Nephron (organoid): Measurements from ENCODE around the gene PHC1.
"Not testable (repeated sequence)": the region's sequence is repeated elsewhere in the genome, so short reads cannot be mapped to it uniquely, and the experiment has no call there.

Source experiments
- H3K27ac Mint-ChIP-seq, 3 experiments: 2 replicates each; pipeline ENCODE4 v1.8.0; 2020; ENCODE audit warnings: mixed read lengths in 3 of 3, mild to moderate bottlenecking in 2 of 3, moderate library complexity in 1 of 3
- H3K27me3 Mint-ChIP-seq: 2 replicates; pipeline ENCODE4 v1.8.0; 2021; ENCODE audit warnings: low read depth, mild to moderate bottlenecking, moderate library complexity, mixed read lengths
- H3K36me3 Mint-ChIP-seq: 2 replicates; pipeline ENCODE4 v1.8.0; 2020; ENCODE audit warnings: low read depth, mixed read lengths
- H3K4me1 Mint-ChIP-seq: 2 replicates; pipeline ENCODE4 v1.8.0; 2020; ENCODE audit warnings: mixed read lengths
- H3K4me3 Mint-ChIP-seq, 3 experiments: 2 replicates each; pipeline ENCODE4 v1.8.0; 2020; ENCODE audit warnings: mild to moderate bottlenecking in 3 of 3, mixed read lengths in 3 of 3, moderate library complexity in 2 of 3
- H3K9me3 Mint-ChIP-seq: 2 replicates; pipeline ENCODE4 v1.8.0; 2020; ENCODE audit warnings: mixed read lengths
- TF ChIP-seq, protein P1 (sequence below), 3 experiments: fragments of 200-600 bp; sonication (generic); IDR thresholded peaks; one replicate each; pipeline ENCODE4 v1.5.0; 2021; ENCODE audit warnings: antibody characterized with exemption in 3 of 3; ENCODE audit not compliant: unreplicated experiment in 3 of 3

Gene PHC1

DNA sequence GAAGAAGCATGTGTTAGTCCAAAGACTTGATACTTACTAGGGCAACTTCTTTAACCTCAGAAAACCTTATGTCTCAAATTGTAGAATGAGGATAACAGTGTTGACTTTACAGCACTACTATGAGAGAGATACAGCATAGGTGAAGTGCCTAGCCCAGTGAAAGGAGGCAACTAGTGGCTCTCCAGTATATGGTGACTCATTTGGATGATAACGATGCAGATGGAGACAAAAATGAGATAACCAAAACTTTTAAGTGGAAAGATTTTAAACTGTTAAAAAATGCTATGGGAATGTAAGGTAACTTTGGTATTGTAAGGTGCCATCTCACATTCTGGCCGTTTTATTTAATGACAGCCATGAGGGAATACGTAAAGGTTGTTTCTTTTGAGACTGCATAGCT is 2.7 kb downstream of the PHC1 start:
- Mint-ChIP-seq H3K27ac (no peak overlapping the region), H3K4me1 (peaks cover 22% of the 10 kb centered on the region), H3K9me3 (no peaks in the 10 kb centered on the region), H3K4me3 (no peak overlapping the region), H3K36me3 (peaks cover 19% of the 10 kb centered on the region), H3K27me3 (no peaks in the 10 kb centered on the region)
- TF ChIP-seq, protein P1, sequence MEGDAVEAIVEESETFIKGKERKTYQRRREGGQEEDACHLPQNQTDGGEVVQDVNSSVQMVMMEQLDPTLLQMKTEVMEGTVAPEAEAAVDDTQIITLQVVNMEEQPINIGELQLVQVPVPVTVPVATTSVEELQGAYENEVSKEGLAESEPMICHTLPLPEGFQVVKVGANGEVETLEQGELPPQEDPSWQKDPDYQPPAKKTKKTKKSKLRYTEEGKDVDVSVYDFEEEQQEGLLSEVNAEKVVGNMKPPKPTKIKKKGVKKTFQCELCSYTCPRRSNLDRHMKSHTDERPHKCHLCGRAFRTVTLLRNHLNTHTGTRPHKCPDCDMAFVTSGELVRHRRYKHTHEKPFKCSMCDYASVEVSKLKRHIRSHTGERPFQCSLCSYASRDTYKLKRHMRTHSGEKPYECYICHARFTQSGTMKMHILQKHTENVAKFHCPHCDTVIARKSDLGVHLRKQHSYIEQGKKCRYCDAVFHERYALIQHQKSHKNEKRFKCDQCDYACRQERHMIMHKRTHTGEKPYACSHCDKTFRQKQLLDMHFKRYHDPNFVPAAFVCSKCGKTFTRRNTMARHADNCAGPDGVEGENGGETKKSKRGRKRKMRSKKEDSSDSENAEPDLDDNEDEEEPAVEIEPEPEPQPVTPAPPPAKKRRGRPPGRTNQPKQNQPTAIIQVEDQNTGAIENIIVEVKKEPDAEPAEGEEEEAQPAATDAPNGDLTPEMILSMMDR (IDR thresholded peaks at IDR 0.05; ENCODE audit: unreplicated experiment in 3 of 3), result no peak

- TF ChIP-seq, protein P1 (IDR thresholded peaks at IDR 0.05; ENCODE audit: unreplicated experiment in 3 of 3), result no peak
- peaks cover 15% of the 10 kb centered on the region for H3K4me1 Mint-ChIP-seq
- H3K36me3 Mint-ChIP-seq, result peaks cover 25% of the 10 kb centered on the region
- H3K4me3 Mint-ChIP-seq, result no peak overlapping the region
- H3K27ac Mint-ChIP-seq, result no peak overlapping the region
- H3K9me3 Mint-ChIP-seq, result no peaks in the 10 kb centered on the region
- no peaks in the 10 kb centered on the region for H3K27me3 Mint-ChIP-seq
These were observed 3.4 kb downstream of the PHC1 start for GRCh38 chr12:8917751-8918150.

- H3K4me3 Mint-ChIP-seq, H3K27ac Mint-ChIP-seq, H3K9me3 Mint-ChIP-seq, H3K27me3 Mint-ChIP-seq, H3K4me1 Mint-ChIP-seq: not testable (repeated sequence)
- H3K36me3 Mint-ChIP-seq, result peaks cover 36% of the 10 kb centered on the region
These were observed 5.3 kb downstream of the PHC1 start for GRCh38 chr12:8919643-8920042.

GRCh38 chr12:8922544-8922943 is 8.2 kb downstream of the PHC1 start:
- TF ChIP-seq, protein P1 (IDR thresholded peaks at IDR 0.05; ENCODE audit: unreplicated experiment in 3 of 3), result no peak
- Mint-ChIP-seq H3K9me3 (no peaks in the 10 kb centered on the region), H3K27ac (no peak overlapping the region), H3K27me3 (no peaks in the 10 kb centered on the region), H3K36me3 (peaks cover 36% of the 10 kb centered on the region), H3K4me3 (no peak overlapping the region), H3K4me1 (no peaks in the 10 kb centered on the region)

DNA sequence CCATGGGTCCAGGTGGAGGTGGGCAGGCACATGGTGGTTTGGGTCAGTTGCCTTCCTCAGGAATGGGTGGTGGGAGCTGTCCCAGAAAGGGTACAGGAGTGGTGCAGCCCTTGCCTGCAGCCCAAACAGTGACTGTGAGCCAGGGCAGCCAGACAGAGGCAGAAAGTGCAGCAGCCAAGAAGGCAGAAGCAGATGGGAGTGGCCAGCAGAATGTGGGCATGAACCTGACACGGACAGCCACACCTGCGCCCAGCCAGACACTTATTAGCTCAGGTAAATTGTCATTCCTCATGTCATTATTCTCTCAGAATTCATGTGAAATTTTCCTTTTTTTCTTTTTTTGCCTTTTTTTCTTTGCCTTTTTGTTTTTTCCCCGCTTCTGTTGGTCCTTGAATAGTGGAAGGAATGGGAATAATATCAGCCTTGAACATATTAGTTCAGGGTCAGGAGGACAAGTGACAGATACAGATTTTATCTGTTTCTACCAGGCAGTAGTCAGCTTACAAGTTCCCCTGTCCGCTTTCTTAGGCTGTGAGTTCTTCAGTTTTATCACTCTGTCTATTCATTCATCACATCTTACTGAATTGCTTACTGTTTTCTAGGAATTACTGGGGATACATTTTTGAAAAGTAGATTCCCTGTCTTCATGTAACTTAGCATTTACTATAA is 16.5 kb downstream of the PHC1 start:
- not testable (repeated sequence) for H3K4me1 Mint-ChIP-seq, H3K27me3 Mint-ChIP-seq, H3K27ac Mint-ChIP-seq, H3K9me3 Mint-ChIP-seq, H3K4me3 Mint-ChIP-seq
- H3K36me3 Mint-ChIP-seq, result peaks cover 46% of the 10 kb centered on the region

DNA sequence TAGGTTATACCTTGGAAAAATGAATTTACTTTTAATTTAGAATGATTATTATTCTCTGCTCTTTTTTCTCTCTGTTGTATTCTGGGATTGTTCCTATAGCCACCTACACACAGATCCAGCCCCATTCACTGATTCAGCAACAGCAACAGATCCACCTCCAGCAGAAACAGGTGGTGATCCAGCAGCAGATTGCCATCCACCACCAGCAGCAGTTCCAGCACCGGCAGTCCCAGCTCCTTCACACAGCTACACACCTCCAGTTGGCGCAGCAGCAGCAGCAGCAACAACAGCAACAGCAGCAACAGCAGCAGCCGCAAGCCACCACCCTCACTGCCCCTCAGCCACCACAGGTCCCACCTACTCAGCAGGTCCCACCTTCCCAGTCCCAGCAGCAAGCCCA is 18.2 kb downstream of the PHC1 start:
- H3K36me3 Mint-ChIP-seq, result peaks cover 59% of the 10 kb centered on the region
- H3K4me3 Mint-ChIP-seq, H3K27me3 Mint-ChIP-seq, H3K4me1 Mint-ChIP-seq, H3K27ac Mint-ChIP-seq, H3K9me3 Mint-ChIP-seq: not testable (repeated sequence)

GRCh38 chr12:8934080-8934479 is 19.8 kb downstream of the PHC1 start:
- H3K4me3 Mint-ChIP-seq, H3K4me1 Mint-ChIP-seq, H3K27me3 Mint-ChIP-seq, H3K27ac Mint-ChIP-seq, H3K9me3 Mint-ChIP-seq: not testable (repeated sequence)
- peaks cover 67% of the 10 kb centered on the region for H3K36me3 Mint-ChIP-seq

DNA sequence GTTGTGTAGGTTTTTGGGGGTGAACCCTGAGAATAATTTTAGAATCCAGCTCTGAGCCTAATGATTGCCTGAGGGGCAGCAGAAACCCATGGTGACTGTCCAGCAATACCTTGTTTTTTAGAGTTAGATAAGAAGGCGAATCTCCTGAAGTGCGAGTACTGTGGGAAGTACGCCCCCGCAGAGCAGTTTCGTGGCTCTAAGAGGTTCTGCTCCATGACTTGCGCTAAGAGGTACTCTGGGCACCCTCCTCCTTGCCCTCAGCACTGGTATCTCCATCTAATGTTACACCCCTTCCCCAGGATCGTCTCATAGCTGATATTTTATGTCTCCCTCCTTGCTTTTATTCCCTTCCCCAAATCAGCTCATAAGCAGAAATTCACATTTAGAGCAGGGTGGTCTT is 22.4 kb downstream of the PHC1 start:
- Mint-ChIP-seq H3K27ac (no peak overlapping the region), H3K4me3 (no peak overlapping the region)

GRCh38 chr12:8937842-8938442 is 23.6 kb downstream of the PHC1 start:
- not testable (repeated sequence) for H3K4me3 Mint-ChIP-seq, H3K9me3 Mint-ChIP-seq, H3K27me3 Mint-ChIP-seq, H3K4me1 Mint-ChIP-seq, H3K27ac Mint-ChIP-seq
- peaks cover 61% of the 10 kb centered on the region for H3K36me3 Mint-ChIP-seq

More for the DNA sequence above, 22.4 kb downstream of the PHC1 start:
- H3K9me3 Mint-ChIP-seq, result no peaks in the 10 kb centered on the region
- no peaks in the 10 kb centered on the region for H3K4me1 Mint-ChIP-seq
- peaks cover 61% of the 10 kb centered on the region for H3K36me3 Mint-ChIP-seq
- TF ChIP-seq, protein P1 (IDR thresholded peaks at IDR 0.05; ENCODE audit: unreplicated experiment in 3 of 3), result no peak
- H3K27me3 Mint-ChIP-seq, result no peaks in the 10 kb centered on the region
